ENCODE results near the gene STX2. TPM values are rescaled to one million over a fixed set of nuclear protein-coding genes. Genes with fewer than 3 reads are reported as not detected.

The STX2 gene
- total and polyA plus RNA-seq, 3 donors from 2014 or later = 27.3 to 39.5 (median 33.5) TPM

DNA sequence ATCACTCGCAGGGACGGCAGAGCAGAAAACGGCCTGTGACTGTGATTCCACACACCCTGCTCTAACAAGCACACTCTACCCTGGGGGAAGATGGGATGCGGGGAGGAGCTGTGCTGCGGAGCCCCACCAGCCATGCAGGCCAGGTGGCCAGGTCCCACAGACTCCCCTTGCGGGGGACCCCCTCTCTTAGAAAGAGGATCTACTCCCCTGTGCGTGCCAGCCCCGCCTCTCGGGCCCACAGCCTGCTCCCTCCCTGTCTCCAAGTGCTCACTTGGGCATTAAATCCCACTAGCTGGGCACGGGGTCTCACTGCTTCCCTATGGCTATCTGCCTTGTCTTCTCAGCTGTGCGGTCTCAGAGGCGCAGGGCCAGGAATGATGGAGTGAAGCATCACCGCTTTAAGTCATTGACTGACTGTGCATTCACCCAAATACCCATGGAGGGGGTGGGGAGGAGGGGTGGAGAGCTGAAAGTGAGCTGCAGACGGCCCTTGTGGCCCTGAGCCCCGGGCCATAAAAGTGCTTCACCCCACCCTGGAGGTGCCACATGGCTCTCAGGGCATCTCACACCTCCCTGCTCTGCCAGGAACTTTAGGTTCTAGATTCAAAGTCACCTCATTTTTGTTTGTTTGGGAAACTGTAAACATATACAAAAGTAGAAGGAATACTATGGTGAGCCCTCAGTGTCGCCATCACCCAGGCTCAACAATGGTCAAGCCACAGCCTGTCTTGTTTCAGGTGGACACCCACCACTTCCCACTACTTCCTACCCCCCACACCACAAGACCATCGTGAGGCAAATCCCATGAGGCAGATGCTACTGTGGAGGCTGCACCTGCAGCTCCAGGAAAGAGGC lies 9.4 kb downstream of the STX2 start:
- Histone ChIP-seq H3K4me3 (no peak overlapping the region), H3K27me3 (no peaks in the 10 kb centered on the region), H3K36me3 (ENCODE audit: low read depth, missing control alignments) (no peaks in the 10 kb centered on the region), H3K4me1 (peaks cover 7% of the 10 kb centered on the region), H3K27ac (no peak overlapping the region), H3K9me3 (no peaks in the 10 kb centered on the region)
- TF ChIP-seq, protein P1, sequence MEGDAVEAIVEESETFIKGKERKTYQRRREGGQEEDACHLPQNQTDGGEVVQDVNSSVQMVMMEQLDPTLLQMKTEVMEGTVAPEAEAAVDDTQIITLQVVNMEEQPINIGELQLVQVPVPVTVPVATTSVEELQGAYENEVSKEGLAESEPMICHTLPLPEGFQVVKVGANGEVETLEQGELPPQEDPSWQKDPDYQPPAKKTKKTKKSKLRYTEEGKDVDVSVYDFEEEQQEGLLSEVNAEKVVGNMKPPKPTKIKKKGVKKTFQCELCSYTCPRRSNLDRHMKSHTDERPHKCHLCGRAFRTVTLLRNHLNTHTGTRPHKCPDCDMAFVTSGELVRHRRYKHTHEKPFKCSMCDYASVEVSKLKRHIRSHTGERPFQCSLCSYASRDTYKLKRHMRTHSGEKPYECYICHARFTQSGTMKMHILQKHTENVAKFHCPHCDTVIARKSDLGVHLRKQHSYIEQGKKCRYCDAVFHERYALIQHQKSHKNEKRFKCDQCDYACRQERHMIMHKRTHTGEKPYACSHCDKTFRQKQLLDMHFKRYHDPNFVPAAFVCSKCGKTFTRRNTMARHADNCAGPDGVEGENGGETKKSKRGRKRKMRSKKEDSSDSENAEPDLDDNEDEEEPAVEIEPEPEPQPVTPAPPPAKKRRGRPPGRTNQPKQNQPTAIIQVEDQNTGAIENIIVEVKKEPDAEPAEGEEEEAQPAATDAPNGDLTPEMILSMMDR (IDR thresholded peaks at IDR 0.05) = no peak
- TF ChIP-seq POLR2A (IDR thresholded peaks at IDR 0.05) = no peak
- 83 to 85% methylated on average over 17 of the region's 17 CpGs for WGBS, 2 donors
- no peak for DNase-seq
- intact Hi-C loops (cut with DNase I; ENCODE audit: low total_unique reads) = no loop called here

DNA sequence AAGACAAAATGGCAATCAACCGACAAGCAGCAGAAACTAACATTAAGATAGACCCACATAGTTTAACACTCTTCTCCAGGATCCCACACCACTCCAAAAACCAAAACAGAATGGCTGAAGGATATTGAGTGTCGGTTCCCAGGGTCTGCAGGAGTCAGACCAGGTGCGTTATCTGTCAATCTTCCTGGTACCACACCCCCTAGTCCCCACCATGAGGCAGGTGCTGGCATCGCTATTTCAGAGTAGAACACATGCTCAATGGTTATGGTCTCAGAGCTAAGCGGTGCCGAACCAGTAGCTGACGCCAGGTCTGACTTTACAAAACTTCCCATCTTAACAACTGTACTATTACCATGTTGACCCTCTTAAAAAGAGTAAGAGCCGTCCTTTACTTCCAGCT lies 10.2 kb downstream of the STX2 start:
- intact Hi-C loops (cut with DNase I; ENCODE audit: low total_unique reads) = no loop called here
- DNase-seq = no peak
- Histone ChIP-seq H3K4me1 (peaks cover 7% of the 10 kb centered on the region), H3K4me3 (no peak overlapping the region), H3K36me3 (ENCODE audit: low read depth, missing control alignments) (no peaks in the 10 kb centered on the region), H3K9me3 (no peaks in the 10 kb centered on the region), H3K27ac (no peak overlapping the region), H3K27me3 (no peaks in the 10 kb centered on the region)
- TF ChIP-seq, protein P1 (IDR thresholded peaks at IDR 0.05) = no peak
- TF ChIP-seq POLR2A (IDR thresholded peaks at IDR 0.05) = no peak
- WGBS, 2 donors = 90 to 94% methylated on average over 8 of the region's 8 CpGs

DNA sequence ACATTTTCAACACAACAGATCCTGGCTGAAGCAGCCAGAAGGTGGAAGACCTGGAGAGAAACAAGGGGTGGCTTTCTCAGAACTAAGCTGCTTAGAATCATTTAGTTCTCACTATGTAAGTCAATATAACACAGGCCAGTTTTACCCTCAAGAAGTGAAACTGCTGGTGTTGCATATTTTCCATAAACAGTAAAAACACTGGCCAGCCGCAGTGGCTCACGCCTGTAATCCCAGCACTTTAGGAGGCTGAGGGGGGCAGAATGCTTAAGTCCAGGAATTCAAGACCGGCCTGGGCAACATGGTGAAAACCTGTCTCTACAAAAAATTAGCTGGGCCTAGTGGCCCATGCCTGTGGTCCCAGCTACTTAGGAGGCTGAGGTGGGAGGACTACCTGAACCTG lies 11.6 kb downstream of the STX2 start:
- no peaks in the 10 kb centered on the region for H3K9me3 ChIP-seq
- H3K36me3 ChIP-seq (ENCODE audit: low read depth, missing control alignments) = no peaks in the 10 kb centered on the region
- peak overlapping the region in 1 of 2 donors; percentile 15 for H3K27ac ChIP-seq
- WGBS, 2 donors = 63 to 71% methylated on average over 1 to 3 of the region's 3 CpGs
- H3K4me3 ChIP-seq = no peak overlapping the region
- H3K27me3 ChIP-seq = no peaks in the 10 kb centered on the region
- intact Hi-C loops (cut with DNase I; ENCODE audit: low total_unique reads) = no loop called here
- peaks cover under 1% of the 10 kb centered on the region for H3K4me1 ChIP-seq
- no peak for DNase-seq
- no peak for TF ChIP-seq POLR2A (IDR thresholded peaks at IDR 0.05)
- TF ChIP-seq, protein P1 (IDR thresholded peaks at IDR 0.05) = no peak

DNA sequence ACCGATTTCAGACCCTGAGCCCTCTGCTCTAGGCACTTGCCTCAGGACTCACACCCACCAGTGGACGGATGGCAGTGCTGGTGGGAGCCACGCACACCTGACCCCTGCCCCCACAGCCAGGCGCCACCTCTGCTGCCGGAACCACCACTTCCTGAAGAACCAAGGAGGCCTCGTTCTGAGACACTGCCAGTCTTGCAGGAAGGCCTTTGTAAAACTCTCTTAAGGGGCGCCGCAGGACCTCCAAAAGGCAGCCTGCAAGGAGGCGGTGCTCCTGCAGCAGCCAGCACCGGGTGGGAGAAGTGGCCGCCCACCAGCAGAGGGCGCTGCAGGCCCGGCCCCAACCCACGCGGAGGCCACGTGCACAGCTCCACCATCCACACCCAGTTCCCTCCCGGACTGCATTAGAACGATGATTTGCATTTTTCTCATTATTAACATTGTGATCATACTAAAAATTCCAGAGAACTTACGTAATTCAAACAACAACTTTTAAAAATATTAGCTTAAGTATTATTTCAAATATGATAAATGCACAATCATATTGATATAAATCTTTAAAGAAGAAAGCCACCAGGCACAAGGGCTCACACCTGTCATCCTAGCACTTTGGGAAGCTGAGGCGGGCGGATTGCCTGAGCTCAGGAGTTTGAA lies 12.8 kb downstream of the STX2 start:
- WGBS, 2 donors = 61 to 74% methylated on average over 20 to 21 of the region's 21 CpGs
- Histone ChIP-seq H3K4me3 (no peak overlapping the region), H3K27ac (no peak overlapping the region), H3K36me3 (ENCODE audit: low read depth, missing control alignments) (no peaks in the 10 kb centered on the region), H3K9me3 (no peaks in the 10 kb centered on the region), H3K4me1 (no peaks in the 10 kb centered on the region), H3K27me3 (no peaks in the 10 kb centered on the region)
- DNase-seq = peak; percentile 61
- no peak for TF ChIP-seq POLR2A (IDR thresholded peaks at IDR 0.05)
- TF ChIP-seq, protein P1 (IDR thresholded peaks at IDR 0.05) = peak; percentile 41 to 73 (median 70)
- intact Hi-C loops (cut with DNase I; ENCODE audit: low total_unique reads) = no loop called here

All from testis (tissue), 3 donors.